Effector memory CD8-positive, alpha-beta T cell (primary cell): ENCODE results near the gene CD2AP.
"Not testable (repeated sequence)": the region's sequence is repeated elsewhere in the genome, so short reads cannot be mapped to it uniquely, and the experiment has no call there.

Experiments used
- ATAC-seq: fragments of 150-1000 bp; cut with Tn5 transposase; replicated peaks from 2 replicates; pipeline ENCODE4 v1.10.0; 2021; ENCODE audit warnings: mild to moderate bottlenecking, moderate library complexity
- DNase-seq, 3 experiments: peaks; one replicate each; pipeline ENCODE4 v3.0.0; 2021
- H3K27ac Mint-ChIP-seq, 2 donors: one replicate each; pipeline ENCODE4 v1.8.0; 2022; ENCODE audit warnings: mild to moderate bottlenecking in 2 of 2, mixed read lengths in 2 of 2, moderate library complexity in 2 of 2
- H3K27me3 Mint-ChIP-seq, 2 donors: one replicate each; pipeline ENCODE4 v1.8.0; 2022; ENCODE audit warnings: mixed read lengths in 2 of 2
- H3K36me3 Mint-ChIP-seq: one replicate; pipeline ENCODE4 v1.8.0; 2022; ENCODE audit warnings: mild to moderate bottlenecking, moderate library complexity, mixed read lengths; ENCODE audit not compliant: insufficient read depth
- H3K4me1 Mint-ChIP-seq, 2 donors: one replicate each; pipeline ENCODE4 v1.8.0; 2022; ENCODE audit warnings: low read depth in 2 of 2, mixed read lengths in 2 of 2
- H3K4me3 Mint-ChIP-seq, 2 donors: one replicate each; pipeline ENCODE4 v1.8.0; 2022; ENCODE audit warnings: mild to moderate bottlenecking in 2 of 2, mixed read lengths in 2 of 2, moderate library complexity in 2 of 2
- H3K9me3 Mint-ChIP-seq, 2 donors: one replicate each; pipeline ENCODE4 v1.8.0; 2022; ENCODE audit warnings: mixed read lengths in 2 of 2
- total RNA-seq, 9 experiments: gene quantifications; one replicate each; lab custom pipeline; 2026; lab: John Stamatoyannopoulos, UW

The CD2AP gene
- 73.1 to 106 (median 89.2) reads per million in 9 experiments for total RNA-seq

DNA sequence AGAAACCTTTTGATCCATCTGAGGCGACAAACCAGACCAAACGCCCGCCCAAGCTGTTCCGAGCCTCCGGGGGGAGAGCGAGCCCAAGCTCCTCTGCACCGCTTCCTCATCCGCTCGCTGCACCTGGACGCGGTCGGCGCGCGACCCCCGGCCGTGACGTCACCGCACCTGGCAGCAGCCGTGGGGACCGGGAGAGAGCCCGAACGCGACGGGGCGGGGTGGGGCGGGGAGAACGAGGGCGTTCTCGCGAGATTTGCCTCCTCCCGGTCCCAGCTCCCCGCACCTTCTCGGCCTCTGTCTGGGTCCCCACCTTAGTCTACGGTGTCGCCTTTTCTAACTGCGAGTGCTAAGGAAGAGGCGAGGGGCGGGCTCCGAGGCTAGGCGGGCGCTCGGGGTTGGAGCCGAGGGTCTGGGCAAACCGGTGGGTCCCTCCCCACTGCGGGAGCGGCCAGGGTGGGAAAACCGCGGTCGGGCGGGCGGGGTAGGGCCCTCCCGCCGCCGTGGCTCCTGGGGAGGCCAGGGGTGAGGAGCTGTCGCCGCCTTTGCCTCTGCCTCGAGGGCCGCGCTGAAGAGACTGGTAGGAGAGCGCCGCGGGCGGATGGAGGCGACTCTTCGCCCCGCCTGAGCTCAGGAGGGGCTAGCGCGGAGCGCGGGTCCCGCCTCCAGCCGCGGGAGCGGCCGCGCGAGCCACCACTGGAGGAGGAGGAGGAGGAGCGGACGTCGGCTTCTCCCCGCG lies at the start of gene CD2AP:
TSS of gene CD2AP (plus strand) at position 293 of the 736 bp plus-strand sequence. CDS start 456 bp downstream, outside the sequence.
- Mint-ChIP-seq H3K27me3 (no peaks in the 10 kb centered on the region), H3K27ac (peak within 1 kb of the TSS; percentile 97 to 98), H3K36me3 (peaks cover 19% of the 10 kb centered on the region), H3K4me1 (peaks cover 18 to 41% of the 10 kb centered on the region in 2 donors), H3K9me3 (no peaks in the 10 kb centered on the region), H3K4me3 (peak within 1 kb of the TSS; percentile 97 to 99)
- peak; percentile 77 for ATAC-seq
- peak; percentile 88 to 93 (median 93) for DNase-seq

DNA sequence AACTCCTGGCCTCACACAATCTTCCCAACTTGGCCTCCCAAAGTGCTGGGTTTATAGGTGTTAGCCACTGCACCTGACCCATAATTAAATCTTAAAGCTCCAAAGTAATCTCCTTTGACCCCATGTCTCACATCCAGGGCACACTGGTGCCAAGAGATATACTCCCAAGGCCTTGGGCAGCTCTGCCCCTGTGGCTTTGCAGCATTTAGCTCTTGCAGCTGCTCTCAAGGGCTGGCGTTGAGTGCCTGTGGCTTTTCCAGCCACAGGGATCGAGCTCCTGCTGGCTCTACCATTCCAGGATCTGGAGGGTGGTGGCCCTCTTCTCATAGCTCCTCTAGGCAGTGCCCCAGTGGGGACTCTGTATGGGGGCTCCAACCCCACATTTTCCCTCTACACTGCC lies 49.3 kb upstream of the CD2AP start:
- Mint-ChIP-seq H3K27ac (no peak overlapping the region), H3K9me3 (peaks cover 11 to 15% of the 10 kb centered on the region in 2 donors), H3K27me3 (peaks cover 7 to 8% of the 10 kb centered on the region in 2 donors), H3K4me1 (no peaks in the 10 kb centered on the region), H3K36me3 (no peaks in the 10 kb centered on the region), H3K4me3 (no peak overlapping the region)
- ATAC-seq, result no peak
- no peak for DNase-seq

GRCh38 chr6:47428746-47429664 lies 48.6 kb upstream of the CD2AP start:
- Mint-ChIP-seq H3K27me3 (peaks cover 13% of the 10 kb centered on the region in 2 donors), H3K36me3 (no peaks in the 10 kb centered on the region), H3K4me1 (no peaks in the 10 kb centered on the region), H3K27ac (no peak overlapping the region), H3K4me3 (no peak overlapping the region), H3K9me3 (peaks cover 11 to 15% of the 10 kb centered on the region in 2 donors)
- DNase-seq (no peak), ATAC-seq (no peak)

DNA sequence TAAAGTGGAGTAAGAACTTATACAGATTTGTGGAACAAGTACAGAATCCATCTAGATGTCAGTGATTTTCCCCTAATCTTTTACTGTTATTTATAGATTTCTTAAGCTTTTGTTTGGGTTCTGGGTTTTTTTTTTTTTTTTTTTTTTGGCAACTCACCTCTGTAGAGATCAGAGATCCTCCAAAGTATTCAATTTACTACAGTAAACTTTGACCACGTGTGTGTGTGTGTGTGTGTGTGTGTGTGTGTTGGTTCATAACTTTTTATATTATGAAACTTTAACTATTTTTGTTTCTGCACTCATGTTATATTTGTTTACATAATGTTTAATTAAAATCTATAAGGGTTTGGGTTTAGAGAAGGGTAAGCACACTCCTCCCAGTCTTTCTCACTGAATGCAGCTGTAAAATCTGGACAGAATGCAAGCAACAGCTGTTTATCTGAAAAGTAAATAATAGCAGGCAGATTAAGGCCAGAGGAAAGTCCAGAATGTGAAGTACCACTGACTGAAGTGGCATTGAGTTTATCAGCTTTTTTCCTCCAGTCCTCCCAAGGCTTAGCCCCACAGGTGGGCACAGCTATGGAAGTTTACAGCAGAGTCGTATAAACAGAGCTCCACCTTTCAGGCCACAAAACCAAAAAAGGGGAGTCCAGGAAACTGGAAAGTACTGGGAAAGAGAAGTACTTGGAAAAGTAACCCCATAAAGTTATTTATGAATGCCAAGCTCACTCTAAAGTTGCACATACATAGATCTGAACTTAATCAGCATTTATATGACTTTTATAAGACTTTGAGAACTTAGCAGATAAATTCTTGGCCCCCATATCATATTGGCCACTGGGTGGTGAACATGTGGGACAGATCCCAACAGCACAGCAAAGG lies 43.0 kb upstream of the CD2AP start:
- DNase-seq, result no peak

DNA sequence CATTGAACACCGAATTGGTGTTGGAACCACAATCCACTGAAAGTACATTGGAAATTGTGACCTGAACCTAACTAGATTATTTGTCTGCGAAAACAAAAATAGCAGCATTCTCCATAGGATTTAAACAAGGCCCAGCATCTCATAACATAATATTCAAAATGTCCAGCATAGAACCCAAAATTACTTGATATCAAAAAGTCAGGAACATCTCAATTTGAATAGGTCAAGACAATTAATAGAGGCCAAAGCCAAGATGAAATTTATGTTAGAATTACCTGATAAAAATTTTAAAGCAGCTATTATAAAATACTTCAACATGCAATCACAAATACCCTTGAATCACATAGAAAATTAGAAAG lies 42.4 kb upstream of the CD2AP start:
- Mint-ChIP-seq H3K27me3 (peaks cover 13% of the 10 kb centered on the region in 2 donors), H3K4me3 (no peak overlapping the region), H3K9me3 (peaks cover 0 to 3% of the 10 kb centered on the region in 2 donors), H3K27ac (no peak overlapping the region), H3K36me3 (no peaks in the 10 kb centered on the region), H3K4me1 (no peaks in the 10 kb centered on the region)
- ATAC-seq (no peak), DNase-seq (no peak)

More for the DNA sequence above, 43.0 kb upstream of the CD2AP start:
- H3K36me3 Mint-ChIP-seq, result no peaks in the 10 kb centered on the region
- no peak overlapping the region for H3K4me3 Mint-ChIP-seq
- peaks cover 13% of the 10 kb centered on the region in 2 donors for H3K27me3 Mint-ChIP-seq
- no peak for ATAC-seq
- H3K27ac Mint-ChIP-seq, result no peak overlapping the region
- no peaks in the 10 kb centered on the region for H3K4me1 Mint-ChIP-seq
- peaks cover 0 to 4% of the 10 kb centered on the region in 2 donors for H3K9me3 Mint-ChIP-seq

DNA sequence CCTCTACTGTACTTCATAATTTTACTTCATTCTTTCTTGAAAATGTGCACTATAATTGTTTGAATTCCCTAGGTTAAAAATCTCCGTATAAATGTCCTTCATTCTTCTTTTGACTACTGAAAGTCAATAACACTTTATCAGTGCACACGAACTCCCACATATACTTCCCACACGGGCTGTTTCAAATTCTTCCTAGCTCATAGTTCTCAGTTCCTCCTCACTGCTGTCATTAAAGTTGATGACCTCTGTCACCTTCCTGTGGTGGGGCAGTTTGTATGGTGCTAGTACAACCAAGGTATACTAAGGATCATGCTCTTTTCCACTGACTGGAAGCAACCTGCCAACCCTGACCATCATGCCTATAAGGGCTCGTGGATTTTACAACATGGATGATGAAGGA lies 40.0 kb upstream of the CD2AP start:
- ATAC-seq (no peak), DNase-seq (no peak)
- H3K36me3 Mint-ChIP-seq, result no peaks in the 10 kb centered on the region
- H3K9me3 Mint-ChIP-seq, result no peaks in the 10 kb centered on the region
- no peak overlapping the region for H3K27ac Mint-ChIP-seq
- no peak overlapping the region for H3K4me3 Mint-ChIP-seq
- no peaks in the 10 kb centered on the region for H3K4me1 Mint-ChIP-seq
- H3K27me3 Mint-ChIP-seq, result peaks cover 6 to 7% of the 10 kb centered on the region in 2 donors

DNA sequence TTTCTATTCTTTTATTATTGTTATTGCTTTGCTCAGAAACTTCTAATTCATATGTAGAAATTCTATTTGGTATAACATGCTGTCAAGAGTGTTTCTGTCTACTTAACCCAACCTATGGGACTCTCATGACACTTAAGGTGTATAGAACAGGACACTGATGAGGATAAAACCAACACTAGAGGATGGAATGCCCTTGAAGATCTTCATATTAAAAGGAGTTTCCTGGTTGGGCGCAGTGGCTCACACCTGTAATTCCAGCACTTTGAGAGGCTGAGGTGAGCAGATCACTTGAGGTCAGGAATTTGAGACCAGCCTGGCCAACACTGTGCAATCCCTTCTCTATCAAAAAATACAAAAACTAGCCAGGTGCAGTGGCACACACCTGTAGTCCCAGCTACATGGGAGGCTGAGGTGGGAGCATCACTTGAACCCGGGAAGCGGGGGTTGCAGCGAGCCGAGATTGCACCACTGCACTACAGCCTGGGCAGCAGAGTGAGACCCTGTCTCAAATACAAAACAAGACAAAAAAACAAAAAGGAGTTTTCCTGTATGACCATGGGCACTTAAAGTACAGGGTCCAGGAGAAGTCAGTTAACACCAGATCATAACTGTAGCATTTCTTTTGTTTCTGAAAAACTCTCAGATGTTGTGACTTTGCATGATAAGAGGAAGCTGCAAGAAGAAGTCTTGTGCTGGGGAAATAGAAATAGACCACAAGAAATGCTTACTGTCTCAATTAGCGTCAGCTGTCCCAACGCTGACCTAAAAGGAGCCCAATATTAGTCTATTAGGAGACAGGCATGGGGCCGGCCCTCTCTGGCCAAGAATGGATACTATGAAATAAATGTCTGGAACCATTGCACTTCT lies 38.9 kb upstream of the CD2AP start:
- ATAC-seq (no peak), DNase-seq (no peak)
- H3K36me3 Mint-ChIP-seq, result no peaks in the 10 kb centered on the region
- no peak overlapping the region for H3K4me3 Mint-ChIP-seq
- H3K27me3 Mint-ChIP-seq, result peaks cover under 1 to 1% of the 10 kb centered on the region in 2 donors
- H3K4me1 Mint-ChIP-seq, result no peaks in the 10 kb centered on the region
- no peaks in the 10 kb centered on the region for H3K9me3 Mint-ChIP-seq
- no peak overlapping the region for H3K27ac Mint-ChIP-seq

- Mint-ChIP-seq H3K4me3 (no peak overlapping the region), H3K27ac (no peak overlapping the region), H3K36me3 (no peaks in the 10 kb centered on the region), H3K27me3 (no peaks in the 10 kb centered on the region), H3K9me3 (no peaks in the 10 kb centered on the region), H3K4me1 (no peaks in the 10 kb centered on the region)
- DNase-seq (no peak), ATAC-seq (no peak)
Measured at GRCh38 chr6:47439348-47439668, 38.3 kb upstream of the CD2AP start.

- H3K4me3 Mint-ChIP-seq, result no peak overlapping the region
- ATAC-seq (no peak), DNase-seq (no peak)
- no peaks in the 10 kb centered on the region for H3K9me3 Mint-ChIP-seq
- H3K27me3 Mint-ChIP-seq, result no peaks in the 10 kb centered on the region
- no peak overlapping the region for H3K27ac Mint-ChIP-seq
- H3K4me1 Mint-ChIP-seq, result no peaks in the 10 kb centered on the region
- no peaks in the 10 kb centered on the region for H3K36me3 Mint-ChIP-seq
Measured at GRCh38 chr6:47440719-47441118, 36.9 kb upstream of the CD2AP start.

- not testable (repeated sequence) for H3K9me3 Mint-ChIP-seq, ATAC-seq, DNase-seq, H3K4me1 Mint-ChIP-seq, H3K4me3 Mint-ChIP-seq, H3K36me3 Mint-ChIP-seq, H3K27me3 Mint-ChIP-seq, H3K27ac Mint-ChIP-seq
Measured at GRCh38 chr6:47444964-47445363, 32.6 kb upstream of the CD2AP start.

- peak; percentile 45 for ATAC-seq
- no peaks in the 10 kb centered on the region for H3K27me3 Mint-ChIP-seq
- no peaks in the 10 kb centered on the region for H3K9me3 Mint-ChIP-seq
- H3K4me1 Mint-ChIP-seq, result peaks cover 2 to 5% of the 10 kb centered on the region in 2 donors
- no peak overlapping the region for H3K4me3 Mint-ChIP-seq
- H3K36me3 Mint-ChIP-seq, result no peaks in the 10 kb centered on the region
- DNase-seq, result no peak
- H3K27ac Mint-ChIP-seq, result no peak overlapping the region
Measured at GRCh38 chr6:47446669-47447330, 30.8 kb upstream of the CD2AP start.

DNA sequence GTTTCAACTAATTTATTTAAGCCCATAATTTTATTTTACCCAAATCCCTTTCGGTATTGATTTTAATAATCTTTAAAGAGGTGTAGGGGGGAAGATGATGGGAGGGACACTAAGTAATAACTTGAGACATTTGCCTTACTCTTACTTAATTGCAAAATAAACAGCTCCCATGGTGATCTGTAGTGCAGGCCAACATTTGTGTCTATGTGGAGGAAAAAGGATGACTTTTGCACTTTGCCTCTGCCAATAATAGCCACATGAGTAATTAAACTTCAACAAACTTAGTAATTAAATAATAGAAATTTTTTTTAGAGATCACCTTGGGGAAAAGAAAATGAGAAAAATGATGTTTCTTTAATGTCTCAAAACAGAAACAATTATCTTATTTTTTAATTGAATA lies 29.9 kb upstream of the CD2AP start:
- DNase-seq (no peak), ATAC-seq (no peak)
- no peaks in the 10 kb centered on the region for H3K36me3 Mint-ChIP-seq
- no peaks in the 10 kb centered on the region for H3K27me3 Mint-ChIP-seq
- H3K27ac Mint-ChIP-seq, result no peak overlapping the region
- peaks cover 2 to 5% of the 10 kb centered on the region in 2 donors for H3K4me1 Mint-ChIP-seq
- H3K4me3 Mint-ChIP-seq, result no peak overlapping the region
- H3K9me3 Mint-ChIP-seq, result no peaks in the 10 kb centered on the region
